Measurements from ENCODE around the gene INTS1. TPM values are rescaled to one million over a fixed set of nuclear protein-coding genes. Genes with fewer than 3 reads are reported as not detected.

The INTS1 gene
- total RNA-seq, 1 experiment from 2014 or later = 161 TPM

DNA sequence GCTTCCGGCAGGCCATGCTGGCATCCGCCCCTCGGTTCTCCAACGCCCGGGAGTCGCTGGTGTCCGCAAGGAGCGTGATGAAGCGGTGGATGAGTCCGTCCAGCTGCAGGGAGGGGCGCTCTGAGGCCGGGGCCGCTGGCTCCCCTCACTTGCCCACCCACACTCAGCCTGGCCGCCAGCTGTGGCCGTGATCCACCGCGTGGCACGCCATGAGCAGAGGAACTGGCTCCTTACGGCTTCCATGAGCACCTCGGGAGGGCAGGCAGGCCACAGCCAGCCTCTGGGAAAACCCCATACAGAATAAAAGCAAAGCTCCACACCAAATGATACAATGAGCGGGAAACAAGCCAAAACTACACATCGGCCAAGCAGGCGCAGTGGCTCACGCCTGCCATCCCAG is 29.5 kb downstream of the INTS1 start:
- peaks cover 4% of the 10 kb centered on the region for H3K36me3 Mint-ChIP-seq
- ChIA-PET POLR2A (interaction anchor here (0.6 kb wide), 1 partner anchor 109 kb away, joined by 3 read pairs; no protein-coding TSS in a partner anchor), CTCF (interaction anchor here (0.6 to 2.2 kb wide), 41 partner anchors 9 to 665 kb away, joined by 3 to 24 read pairs (median 4); partner anchors contain the start of genes INTS1, MICALL2, TMEM184A and ZFAND2A)
- no peak for ATAC-seq
- H3K4me3 Mint-ChIP-seq = no peak overlapping the region
- H3K27me3 Mint-ChIP-seq (ENCODE audit: low read depth) = no peaks in the 10 kb centered on the region
- no peak for DNase-seq (ENCODE audit: low spot score)
- no peak overlapping the region; the same call in 1 of the 2 replicates for H3K27ac Mint-ChIP-seq
- TF ChIP-seq ZNF121 (CRISPR knock-in tag; IDR thresholded peaks at IDR 0.05) = no peak
- no peaks in the 10 kb centered on the region for H3K4me1 Mint-ChIP-seq
- H3K9me3 Mint-ChIP-seq = no peaks in the 10 kb centered on the region

DNA sequence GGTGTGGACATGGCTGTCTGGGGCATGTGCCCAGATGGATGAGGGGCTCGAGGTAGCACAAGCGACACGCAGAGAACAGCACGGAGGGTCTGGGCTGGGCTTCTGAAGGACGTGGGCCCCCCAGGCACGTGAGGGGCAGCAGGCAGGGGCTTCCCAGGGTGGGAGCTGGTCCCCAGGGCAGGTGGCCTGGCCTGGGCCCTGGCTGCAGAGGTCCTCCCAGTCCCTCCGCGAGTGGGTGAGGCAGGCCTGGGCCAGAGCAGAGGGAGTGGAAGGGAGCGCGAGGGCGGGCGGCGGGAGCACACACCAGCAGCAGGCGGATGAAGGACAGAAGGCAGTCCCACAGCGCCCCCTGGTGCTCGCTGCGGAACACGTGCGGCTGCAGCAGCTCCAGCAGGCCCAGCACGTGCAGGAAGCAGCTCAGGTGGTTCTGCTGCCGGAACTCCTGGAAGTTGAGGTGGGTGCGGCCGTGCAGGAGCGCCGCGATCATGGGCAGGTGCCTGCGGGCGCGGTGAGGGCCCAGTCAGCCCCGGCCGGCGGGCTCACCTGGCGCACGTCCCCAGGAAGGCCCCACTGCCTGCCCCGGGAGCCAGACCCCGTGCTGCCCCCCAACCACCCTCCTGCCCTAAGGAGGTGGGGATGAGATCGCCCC is 30.2 kb downstream of the INTS1 start:
- POLR2A ChIA-PET = interaction anchor here (0.6 kb wide), 2 partner anchors 110 to 990 kb away, joined by 3 to 7 read pairs; no protein-coding TSS in a partner anchor
- H3K27me3 Mint-ChIP-seq (ENCODE audit: low read depth) = no peaks in the 10 kb centered on the region
- peak; percentile 86 for ATAC-seq
- no peak overlapping the region for H3K4me3 Mint-ChIP-seq
- DNase-seq (ENCODE audit: low spot score) = peak; percentile 94
- CTCF ChIA-PET = interaction anchor here (0.6 to 2.2 kb wide), 40 partner anchors 8 to 665 kb away, joined by 3 to 24 read pairs (median 4); partner anchors contain the start of genes INTS1, MICALL2, TMEM184A and ZFAND2A
- no peak overlapping the region for H3K27ac Mint-ChIP-seq
- H3K4me1 Mint-ChIP-seq = no peaks in the 10 kb centered on the region
- H3K9me3 Mint-ChIP-seq = no peaks in the 10 kb centered on the region
- peaks cover 4% of the 10 kb centered on the region for H3K36me3 Mint-ChIP-seq
- TF ChIP-seq FOXK1 (CRISPR knock-in tag; IDR thresholded peaks at IDR 0.05) = 0 out of 2 replicates have a peak, but pooled peaks have one; percentile 16
- TF ChIP-seq NFYB (CRISPR knock-in tag; conservative IDR thresholded peaks at IDR 0.05; ENCODE audit: low read depth) = no peak
- no peak; the same call in 1 of the 2 replicates for TF ChIP-seq CREM (CRISPR knock-in tag; IDR thresholded peaks at IDR 0.05)
- TF ChIP-seq, protein P1, sequence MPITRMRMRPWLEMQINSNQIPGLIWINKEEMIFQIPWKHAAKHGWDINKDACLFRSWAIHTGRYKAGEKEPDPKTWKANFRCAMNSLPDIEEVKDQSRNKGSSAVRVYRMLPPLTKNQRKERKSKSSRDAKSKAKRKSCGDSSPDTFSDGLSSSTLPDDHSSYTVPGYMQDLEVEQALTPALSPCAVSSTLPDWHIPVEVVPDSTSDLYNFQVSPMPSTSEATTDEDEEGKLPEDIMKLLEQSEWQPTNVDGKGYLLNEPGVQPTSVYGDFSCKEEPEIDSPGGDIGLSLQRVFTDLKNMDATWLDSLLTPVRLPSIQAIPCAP (CRISPR knock-in tag; IDR thresholded peaks at IDR 0.05) = no peak
- TF ChIP-seq ARID4B (CRISPR knock-in tag; IDR thresholded peaks at IDR 0.05; ENCODE audit: borderline replicate concordance) = no peak
- TF ChIP-seq MLX (CRISPR knock-in tag; IDR thresholded peaks at IDR 0.05) = no peak
- TF ChIP-seq ZNF263 (CRISPR knock-in tag; IDR thresholded peaks at IDR 0.05; ENCODE audit: low read depth) = peak; percentile 97
- TF ChIP-seq, protein P2, sequence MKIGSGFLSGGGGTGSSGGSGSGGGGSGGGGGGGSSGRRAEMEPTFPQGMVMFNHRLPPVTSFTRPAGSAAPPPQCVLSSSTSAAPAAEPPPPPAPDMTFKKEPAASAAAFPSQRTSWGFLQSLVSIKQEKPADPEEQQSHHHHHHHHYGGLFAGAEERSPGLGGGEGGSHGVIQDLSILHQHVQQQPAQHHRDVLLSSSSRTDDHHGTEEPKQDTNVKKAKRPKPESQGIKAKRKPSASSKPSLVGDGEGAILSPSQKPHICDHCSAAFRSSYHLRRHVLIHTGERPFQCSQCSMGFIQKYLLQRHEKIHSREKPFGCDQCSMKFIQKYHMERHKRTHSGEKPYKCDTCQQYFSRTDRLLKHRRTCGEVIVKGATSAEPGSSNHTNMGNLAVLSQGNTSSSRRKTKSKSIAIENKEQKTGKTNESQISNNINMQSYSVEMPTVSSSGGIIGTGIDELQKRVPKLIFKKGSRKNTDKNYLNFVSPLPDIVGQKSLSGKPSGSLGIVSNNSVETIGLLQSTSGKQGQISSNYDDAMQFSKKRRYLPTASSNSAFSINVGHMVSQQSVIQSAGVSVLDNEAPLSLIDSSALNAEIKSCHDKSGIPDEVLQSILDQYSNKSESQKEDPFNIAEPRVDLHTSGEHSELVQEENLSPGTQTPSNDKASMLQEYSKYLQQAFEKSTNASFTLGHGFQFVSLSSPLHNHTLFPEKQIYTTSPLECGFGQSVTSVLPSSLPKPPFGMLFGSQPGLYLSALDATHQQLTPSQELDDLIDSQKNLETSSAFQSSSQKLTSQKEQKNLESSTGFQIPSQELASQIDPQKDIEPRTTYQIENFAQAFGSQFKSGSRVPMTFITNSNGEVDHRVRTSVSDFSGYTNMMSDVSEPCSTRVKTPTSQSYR (CRISPR knock-in tag; IDR thresholded peaks at IDR 0.05) = 0 out of 2 replicates have a peak, but pooled peaks have one; percentile 21
- TF ChIP-seq MXD4 (CRISPR knock-in tag; IDR thresholded peaks at IDR 0.05; ENCODE audit: borderline replicate concordance) = no peak
- TF ChIP-seq, protein P3, sequence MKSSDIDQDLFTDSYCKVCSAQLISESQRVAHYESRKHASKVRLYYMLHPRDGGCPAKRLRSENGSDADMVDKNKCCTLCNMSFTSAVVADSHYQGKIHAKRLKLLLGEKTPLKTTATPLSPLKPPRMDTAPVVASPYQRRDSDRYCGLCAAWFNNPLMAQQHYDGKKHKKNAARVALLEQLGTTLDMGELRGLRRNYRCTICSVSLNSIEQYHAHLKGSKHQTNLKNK (CRISPR knock-in tag; IDR thresholded peaks at IDR 0.05) = no peak
- no peak for TF ChIP-seq GTF2I (CRISPR knock-in tag; conservative IDR thresholded peaks at IDR 0.05)
- TF ChIP-seq CTCF (IDR thresholded peaks at IDR 0.05) = peak; percentile 93
- TF ChIP-seq TEAD1 (CRISPR knock-in tag; IDR thresholded peaks at IDR 0.05) = no peak
- no peak; the same call in 1 of the 2 replicates for TF ChIP-seq ZNF138 (CRISPR knock-in tag; conservative IDR thresholded peaks at IDR 0.05)
- TF ChIP-seq ATF1 (CRISPR knock-in tag; IDR thresholded peaks at IDR 0.05) = no peak
- TF ChIP-seq FOXP1 (CRISPR knock-in tag; IDR thresholded peaks at IDR 0.05; ENCODE audit: borderline replicate concordance) = 0 out of 2 replicates have a peak, but pooled peaks have one; percentile 20
- TF ChIP-seq GABPB1 (CRISPR knock-in tag; IDR thresholded peaks at IDR 0.05) = peak; percentile 13; the same call in 1 of the 2 replicates
- TF ChIP-seq, protein P4, sequence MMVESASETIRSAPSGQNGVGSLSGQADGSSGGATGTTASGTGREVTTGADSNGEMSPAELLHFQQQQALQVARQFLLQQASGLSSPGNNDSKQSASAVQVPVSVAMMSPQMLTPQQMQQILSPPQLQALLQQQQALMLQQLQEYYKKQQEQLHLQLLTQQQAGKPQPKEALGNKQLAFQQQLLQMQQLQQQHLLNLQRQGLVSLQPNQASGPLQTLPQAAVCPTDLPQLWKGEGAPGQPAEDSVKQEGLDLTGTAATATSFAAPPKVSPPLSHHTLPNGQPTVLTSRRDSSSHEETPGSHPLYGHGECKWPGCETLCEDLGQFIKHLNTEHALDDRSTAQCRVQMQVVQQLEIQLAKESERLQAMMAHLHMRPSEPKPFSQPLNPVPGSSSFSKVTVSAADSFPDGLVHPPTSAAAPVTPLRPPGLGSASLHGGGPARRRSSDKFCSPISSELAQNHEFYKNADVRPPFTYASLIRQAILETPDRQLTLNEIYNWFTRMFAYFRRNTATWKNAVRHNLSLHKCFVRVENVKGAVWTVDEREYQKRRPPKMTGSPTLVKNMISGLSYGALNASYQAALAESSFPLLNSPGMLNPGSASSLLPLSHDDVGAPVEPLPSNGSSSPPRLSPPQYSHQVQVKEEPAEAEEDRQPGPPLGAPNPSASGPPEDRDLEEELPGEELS (CRISPR knock-in tag; IDR thresholded peaks at IDR 0.05) = peak; percentile 35; the same call in 1 of the 2 replicates
- TF ChIP-seq ETV6 (CRISPR knock-in tag; IDR thresholded peaks at IDR 0.05) = 0 out of 2 replicates have a peak, but pooled peaks have one; percentile 47
